Osteocyte (in vitro differentiated cells): ENCODE data around the gene GLCE. TPM values are rescaled to one million over a fixed set of nuclear protein-coding genes. Genes with fewer than 3 reads are reported as not detected.

Experiments
- DNase-seq: peaks from one replicate; pipeline ENCODE4 v3.0.0; 2021; ENCODE audit warnings: mixed read lengths; ENCODE audit not compliant: unreplicated experiment; ENCODE audit errors: extremely low spot score
- H3K27ac Mint-ChIP-seq: one replicate; pipeline ENCODE4 v1.8.0; 2021; ENCODE audit warnings: mild to moderate bottlenecking, mixed read lengths; ENCODE audit not compliant: unreplicated experiment
- H3K27me3 Mint-ChIP-seq: one replicate; pipeline ENCODE4 v1.8.0; 2021; ENCODE audit warnings: mixed read lengths; ENCODE audit not compliant: unreplicated experiment
- H3K36me3 Mint-ChIP-seq: one replicate; pipeline ENCODE4 v1.8.0; 2021; ENCODE audit warnings: mixed read lengths; ENCODE audit not compliant: unreplicated experiment
- H3K4me1 Mint-ChIP-seq: one replicate; pipeline ENCODE4 v1.8.0; 2021; ENCODE audit warnings: mixed read lengths; ENCODE audit not compliant: unreplicated experiment
- H3K4me3 Mint-ChIP-seq: one replicate; pipeline ENCODE4 v1.8.0; 2021; ENCODE audit warnings: mild to moderate bottlenecking, moderate library complexity, mixed read lengths; ENCODE audit not compliant: unreplicated experiment
- H3K9me3 Mint-ChIP-seq: one replicate; pipeline ENCODE4 v1.8.0; 2021; ENCODE audit warnings: mixed read lengths; ENCODE audit not compliant: unreplicated experiment
- CTCF ChIP-seq: fragments of 200-600 bp; sonication (generic); IDR thresholded peaks from 2 replicates; pipeline ENCODE4 v1.5.0; 2021; ENCODE audit warnings: antibody characterized with exemption, mild to moderate bottlenecking, moderate library complexity
- total RNA-seq: library from RNA; stranded (reverse); gene quantifications from 2 replicates; pipeline ENCODE4 v1.2.1, GENCODE V29; 2021

The GLCE gene
- total RNA-seq, 1 donor from 2014 or later, result 19.5 TPM

GRCh38 chr15:69282104-69282743, 121.8 kb downstream of the GLCE start:
- H3K4me1 Mint-ChIP-seq, result no peaks in the 10 kb centered on the region
- DNase-seq, result no peak
- no peak for TF ChIP-seq CTCF
- H3K9me3 Mint-ChIP-seq, result no peaks in the 10 kb centered on the region
- H3K27ac Mint-ChIP-seq, result no peak overlapping the region
- no peaks in the 10 kb centered on the region for H3K27me3 Mint-ChIP-seq
- no peaks in the 10 kb centered on the region for H3K36me3 Mint-ChIP-seq
- no peak overlapping the region for H3K4me3 Mint-ChIP-seq

- Mint-ChIP-seq H3K36me3 (no peaks in the 10 kb centered on the region), H3K27ac (no peak overlapping the region), H3K9me3 (no peaks in the 10 kb centered on the region), H3K4me3 (no peak overlapping the region), H3K27me3 (no peaks in the 10 kb centered on the region), H3K4me1 (peaks cover 8% of the 10 kb centered on the region)
- no peak for TF ChIP-seq CTCF
- peak; percentile 75 for DNase-seq
Observed at GRCh38 chr15:69285834-69286233, 125.4 kb downstream of the GLCE start.

GRCh38 chr15:69288011-69288410, 127.6 kb downstream of the GLCE start:
- DNase-seq, result peak; percentile 69
- TF ChIP-seq CTCF, result no peak
- H3K36me3 Mint-ChIP-seq, result no peaks in the 10 kb centered on the region
- H3K4me3 Mint-ChIP-seq, result no peak overlapping the region
- no peaks in the 10 kb centered on the region for H3K27me3 Mint-ChIP-seq
- H3K9me3 Mint-ChIP-seq, result no peaks in the 10 kb centered on the region
- H3K27ac Mint-ChIP-seq, result no peak overlapping the region
- peaks cover 8% of the 10 kb centered on the region for H3K4me1 Mint-ChIP-seq

- no peak for TF ChIP-seq CTCF
- Mint-ChIP-seq H3K36me3 (no peaks in the 10 kb centered on the region), H3K9me3 (no peaks in the 10 kb centered on the region), H3K27ac (no peak overlapping the region), H3K4me1 (peaks cover 8% of the 10 kb centered on the region), H3K27me3 (no peaks in the 10 kb centered on the region), H3K4me3 (no peak overlapping the region)
- DNase-seq, result peak; percentile 68
Observed at GRCh38 chr15:69288531-69289341, 128.3 kb downstream of the GLCE start.
